SK-N-SH (cell line): ENCODE results near the gene CRIM1. TPM values are rescaled to one million over a fixed set of nuclear protein-coding genes. Genes with fewer than 3 reads are reported as not detected.
A peak's percentile ranks its signal among the peaks of the same experiment; 100 is the strongest.

Source experiments
- CTCF ChIA-PET: fragments of 300-600, 350-600 bp; formaldehyde crosslinking; extraction: SDS; loops from one replicate; lab custom pipeline; 2021; lab: Yijun Ruan, JAX
- POLR2A ChIA-PET: fragments of 350-600 bp; sonication (Branson Sonifier 250); formaldehyde crosslinking; extraction: SDS; loops from one replicate; lab custom pipeline; 2020; ENCODE audit warnings: antibody characterized with exemption, inconsistent platforms; lab: Yijun Ruan, JAX
- DNase-seq: peaks from one replicate; pipeline ENCODE4 v3.0.0; 2012
- H2AFZ ChIP-seq: fragments of 200-600 bp; sonication (generic); 2 replicates; pipeline ENCODE4 v1.8.1; 2016; ENCODE audit warnings: antibody characterized with exemption, mild to moderate bottlenecking, low read depth
- H3F3A ChIP-seq: fragments of 200-600 bp; sonication (generic); replicated peaks from 2 replicates; pipeline ENCODE3; 2016; ENCODE audit warnings: antibody characterized with exemption, mild to moderate bottlenecking; ENCODE audit not compliant: insufficient read depth
- H3K27ac ChIP-seq, 2 experiments: fragments of 200-500 bp in 1 of 2; fragments of 200-600 bp in 1 of 2; sonication (Bioruptor generic) in 1 of 2; sonication (generic), shearing (Covaris generic) in 1 of 2; 2 replicates each; pipeline versions ENCODE4 v1.5.1 to v1.6.1; 2014 to 2016; ENCODE audit warnings: low read depth in 2 of 2, inconsistent platforms in 1 of 2, low read length in 1 of 2, mild to moderate bottlenecking in 1 of 2, mixed read lengths in 1 of 2
- H3K27me3 ChIP-seq: fragments of 200-600 bp; sonication (generic), shearing (Covaris generic); 2 replicates; pipeline ENCODE4 v1.6.1; 2016; ENCODE audit warnings: mixed run types; ENCODE audit not compliant: insufficient read depth
- H3K36me3 ChIP-seq, 2 experiments: fragments of 200-500 bp in 1 of 2; fragments of 200-600 bp in 1 of 2; sonication (Bioruptor generic) in 1 of 2; sonication (generic) in 1 of 2; replicated peaks in 1 of 2; 2 replicates each; pipeline versions ENCODE3 to v1.5.1; 2014 to 2016; ENCODE audit warnings: low read length in 1 of 2, mild to moderate bottlenecking in 1 of 2; ENCODE audit not compliant: insufficient read depth in 2 of 2, control insufficient read depth in 1 of 2
- H3K4me1 ChIP-seq, 2 experiments: fragments of 200-500 bp in 1 of 2; fragments of 200-600 bp in 1 of 2; sonication (Bioruptor generic) in 1 of 2; sonication (generic), shearing (Covaris generic) in 1 of 2; 2 replicates each; pipeline versions ENCODE4 v1.5.1 to v1.6.1; 2014 to 2016; ENCODE audit warnings: low read depth in 1 of 2, low read length in 1 of 2, mixed run types in 1 of 2; ENCODE audit not compliant: insufficient read depth in 2 of 2, control insufficient read depth in 1 of 2
- H3K4me2 ChIP-seq: fragments of 200-600 bp; sonication (generic), shearing (Covaris generic); 2 replicates; pipeline ENCODE4 v1.6.1; 2017; ENCODE audit warnings: mixed run types
- H3K4me3 ChIP-seq, 2 experiments: fragments of 200-500 bp in 1 of 2; fragments of 200-600 bp in 1 of 2; sonication (Bioruptor generic) in 1 of 2; sonication (generic), shearing (Covaris generic) in 1 of 2; 2 replicates each; pipeline versions ENCODE4 v1.5.1 to v1.8.1; 2014 to 2016; ENCODE audit warnings: low read depth in 2 of 2, inconsistent platforms in 1 of 2, low read length in 1 of 2, mild to moderate bottlenecking in 1 of 2, mixed read lengths in 1 of 2, moderate library complexity in 1 of 2
- H3K79me2 ChIP-seq: fragments of 200-600 bp; sonication (generic); 2 replicates; pipeline ENCODE4 v1.8.1; 2017; ENCODE audit warnings: mild to moderate bottlenecking; ENCODE audit not compliant: insufficient read depth
- H3K9ac ChIP-seq: fragments of 200-600 bp; sonication (generic); 2 replicates; pipeline ENCODE4 v1.6.1; 2017; ENCODE audit warnings: mixed run types
- H3K9me2 ChIP-seq: fragments of 200-600 bp; sonication (generic); 2 replicates; pipeline ENCODE4 v1.6.1; 2017; ENCODE audit warnings: mixed run types
- H3K9me3 ChIP-seq: fragments of 200-600 bp; sonication (generic); 2 replicates; pipeline ENCODE4 v1.6.1; 2017; ENCODE audit warnings: mixed run types, mild to moderate bottlenecking, moderate library complexity
- H4K20me1 ChIP-seq: fragments of 200-600 bp; sonication (generic); 2 replicates; pipeline ENCODE4 v1.6.1; 2017; ENCODE audit warnings: mild to moderate bottlenecking, mixed run types; ENCODE audit not compliant: insufficient read depth
- ELF1 ChIP-seq: IDR thresholded peaks from 2 replicates; pipeline ENCODE4 v1.4.0; 2012
- EP300 ChIP-seq, 2 experiments: IDR thresholded peaks; 2 replicates each; pipeline versions ENCODE4 v1.4.0 to v1.6.1; 2012; ENCODE audit warnings: borderline replicate concordance in 1 of 2, low read depth in 1 of 2, low read length in 1 of 2
- GABPA ChIP-seq: IDR thresholded peaks from 2 replicates; pipeline ENCODE4 v1.4.0; 2012; ENCODE audit warnings: low read depth, mild to moderate bottlenecking
- JUND ChIP-seq: IDR thresholded peaks from 2 replicates; pipeline ENCODE4 v1.4.0; 2012
- NFIC ChIP-seq: IDR thresholded peaks from 2 replicates; pipeline ENCODE4 v1.4.0; 2012; ENCODE audit warnings: borderline replicate concordance
- POLR2AphosphoS5 ChIP-seq: IDR thresholded peaks from 2 replicates; pipeline ENCODE4 v1.6.1; 2012; ENCODE audit warnings: low read depth, low read length
- RAD21 ChIP-seq: IDR thresholded peaks from 2 replicates; pipeline ENCODE4 v1.6.1; 2012; ENCODE audit warnings: mild to moderate bottlenecking, low read length
- RXRA ChIP-seq: IDR thresholded peaks from 2 replicates; pipeline ENCODE4 v1.4.0; 2012; ENCODE audit warnings: low read depth, mild to moderate bottlenecking, borderline replicate concordance
- TCF12 ChIP-seq: IDR thresholded peaks from 2 replicates; pipeline ENCODE4 v1.4.0; 2012
- WGBS: methylation state at CpG from one replicate; pipeline ENCODE4 v1.1.6; 2017; ENCODE audit warnings: low lambda C conversion rate; 5-methylcytosine and 5-hydroxymethylcytosine counted together
- polyA plus RNA-seq, 3 experiments: library from polyadenylated mRNA; depleted of rRNA; stranded (reverse); fragments of >200 nt; gene quantifications; 2 replicates each; pipeline ENCODE4 v1.2.3, GENCODE V29; 2012
- TF ChIP-seq, protein P1 (sequence below): IDR thresholded peaks from 2 replicates; pipeline ENCODE4 v1.4.0; 2012; ENCODE audit warnings: low read depth, borderline replicate concordance

CRIM1 gene
- polyA plus RNA-seq, 1 of the 3 experiments (the other 2 are of a cell fraction), result 244 TPM

GRCh38 chr2:36389577-36389976 is 34.0 kb downstream of the CRIM1 start:
- ChIA-PET CTCF (interaction anchor here (1.2 kb wide), 1 partner anchor 37 kb away, joined by 5 read pairs; no protein-coding TSS in a partner anchor), POLR2A (no interaction called here)
- Histone ChIP-seq H4K20me1 (peaks cover 15% of the 10 kb centered on the region), H3K9ac (peak overlapping the region; percentile 28; the same call in 1 of the 2 replicates), H3K4me1 (peaks cover 3 to 79% of the 10 kb centered on the region in 2 experiments; a peak in 3 of 4 replicates), H3K36me3 (peaks cover 2 to 32% of the 10 kb centered on the region in 2 experiments), H3K27ac (peak overlapping the region; percentile 58 to 96; a peak in 3 of 4 replicates), H3K4me3 (no peak overlapping the region; a peak in 1 of 4 replicates), H3F3A (peaks cover 83% of the 10 kb centered on the region), H3K9me2 (no peaks in the 10 kb centered on the region), H3K79me2 (peaks cover 100% of the 10 kb centered on the region), H3K9me3 (no peaks in the 10 kb centered on the region), H3K4me2 (peak overlapping the region; percentile 74), H3K27me3 (no peaks in the 10 kb centered on the region), H2AFZ (no peak overlapping the region)
- 73% methylated on average over 3 of the region's 3 CpGs for WGBS
- DNase-seq, result no peak
- TF ChIP-seq NFIC (no peak), ELF1 (no peak), JUND (no peak), POLR2AphosphoS5 (no peak), RAD21 (no peak)
- TF ChIP-seq, protein P1, sequence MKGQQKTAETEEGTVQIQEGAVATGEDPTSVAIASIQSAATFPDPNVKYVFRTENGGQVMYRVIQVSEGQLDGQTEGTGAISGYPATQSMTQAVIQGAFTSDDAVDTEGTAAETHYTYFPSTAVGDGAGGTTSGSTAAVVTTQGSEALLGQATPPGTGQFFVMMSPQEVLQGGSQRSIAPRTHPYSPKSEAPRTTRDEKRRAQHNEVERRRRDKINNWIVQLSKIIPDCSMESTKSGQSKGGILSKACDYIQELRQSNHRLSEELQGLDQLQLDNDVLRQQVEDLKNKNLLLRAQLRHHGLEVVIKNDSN, result no peak

DNA sequence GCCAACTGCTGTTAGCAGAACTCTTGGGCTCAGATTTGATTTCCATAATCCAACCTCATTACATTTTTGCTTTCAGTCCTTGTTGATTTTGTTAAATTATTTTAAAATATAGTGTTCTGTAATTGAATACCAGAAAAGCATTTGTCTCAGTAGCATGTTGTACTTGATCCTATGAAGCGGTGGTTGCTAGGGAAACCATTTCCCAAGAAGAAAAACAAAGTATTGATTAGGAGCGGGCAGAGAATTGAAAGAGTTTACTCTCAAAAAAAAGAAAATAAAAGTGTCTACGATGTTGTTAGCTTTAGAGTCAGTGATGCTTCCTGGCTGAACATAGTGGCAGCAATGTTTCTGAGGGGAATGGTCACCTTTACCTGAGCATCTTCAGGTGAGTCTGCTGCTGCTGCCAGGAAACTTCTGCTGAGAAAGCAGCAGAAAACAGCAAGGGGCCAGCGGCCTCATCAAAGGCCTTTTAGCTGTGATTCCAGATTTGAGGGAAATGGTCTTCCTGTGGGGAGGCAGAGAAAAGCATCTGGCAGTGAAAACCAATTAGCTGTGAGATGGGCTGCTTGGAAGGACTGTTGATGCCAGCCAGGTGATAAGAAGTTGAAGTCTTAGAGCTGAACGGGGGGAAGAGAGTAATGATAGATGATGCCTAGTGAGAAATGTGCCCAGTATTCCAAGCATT is 37.1 kb downstream of the CRIM1 start:
- CTCF ChIA-PET, result interaction anchor here (0.5 to 1.4 kb wide), 4 partner anchors 40 to 407 kb away, joined by 3 to 5 read pairs (median 3); no protein-coding TSS in a partner anchor
- Histone ChIP-seq H3F3A (peaks cover 77% of the 10 kb centered on the region), H4K20me1 (peaks cover 25% of the 10 kb centered on the region; the same call in 1 of the 2 replicates), H3K9ac (peak overlapping the region; percentile 10; the same call in 1 of the 2 replicates), H3K4me2 (peak overlapping the region; percentile 57), H3K9me3 (no peaks in the 10 kb centered on the region), H2AFZ (no peak overlapping the region), H3K9me2 (no peaks in the 10 kb centered on the region), H3K79me2 (peaks cover 100% of the 10 kb centered on the region), H3K27me3 (no peaks in the 10 kb centered on the region), H3K4me1 (peaks cover 3 to 78% of the 10 kb centered on the region in 2 experiments; a peak in 3 of 4 replicates), H3K27ac (peak overlapping the region in 1 of 2 experiments; percentile 99; a peak in 2 of 4 replicates), H3K4me3 (no peak overlapping the region), H3K36me3 (peaks cover under 1 to 35% of the 10 kb centered on the region in 2 experiments)
- DNase-seq, result no peak
- TF ChIP-seq RAD21 (no peak), GABPA (no peak), TCF12 (peak; percentile 28; the same call in 1 of the 2 replicates), EP300 (IDR thresholded peaks at IDR 0.05; ENCODE audit: borderline replicate concordance in 1 of 2, low read depth in 1 of 2, low read length in 1 of 2) (no peak)
- 51% methylated on average over 5 of the region's 5 CpGs for WGBS
- POLR2A ChIA-PET, result no interaction called here

GRCh38 chr2:36393738-36394256 is 38.2 kb downstream of the CRIM1 start:
- Histone ChIP-seq H3K79me2 (peaks cover 100% of the 10 kb centered on the region), H3K9me3 (no peaks in the 10 kb centered on the region), H3K9me2 (no peaks in the 10 kb centered on the region), H3K27ac (peak overlapping the region in 1 of 2 experiments; percentile 99; a peak in 2 of 4 replicates), H3K4me1 (peaks cover 3 to 75% of the 10 kb centered on the region in 2 experiments; a peak in 3 of 4 replicates), H3K9ac (no peak overlapping the region; the same call in 1 of the 2 replicates), H3K4me3 (no peak overlapping the region), H3K36me3 (peaks cover 6 to 46% of the 10 kb centered on the region in 2 experiments), H3K27me3 (no peaks in the 10 kb centered on the region), H3K4me2 (peak overlapping the region; percentile 57; the same call in 1 of the 2 replicates), H3F3A (peaks cover 77% of the 10 kb centered on the region), H4K20me1 (peaks cover 25% of the 10 kb centered on the region; the same call in 1 of the 2 replicates), H2AFZ (no peak overlapping the region)
- no peak for DNase-seq
- ChIA-PET POLR2A (no interaction called here), CTCF (interaction anchor here (0.8 kb wide), 1 partner anchor 271 kb away, joined by 3 read pairs; no protein-coding TSS in a partner anchor)
- TF ChIP-seq RXRA, result no peak
- peak; percentile 51; the same call in 1 of the 2 replicates for TF ChIP-seq NFIC
- 52% methylated on average over 4 of the region's 4 CpGs for WGBS
